SHP77 (cell line): ENCODE measurements around the gene S100A8.
"Not testable (repeated sequence)": the region's sequence is repeated elsewhere in the genome, so short reads cannot be mapped to it uniquely, and the experiment has no call there.

Source experiments
- DNase-seq, 2 experiments: peaks; one replicate each; lab custom pipeline; 2025; lab: John Stamatoyannopoulos, UW

S100A8 gene

DNA sequence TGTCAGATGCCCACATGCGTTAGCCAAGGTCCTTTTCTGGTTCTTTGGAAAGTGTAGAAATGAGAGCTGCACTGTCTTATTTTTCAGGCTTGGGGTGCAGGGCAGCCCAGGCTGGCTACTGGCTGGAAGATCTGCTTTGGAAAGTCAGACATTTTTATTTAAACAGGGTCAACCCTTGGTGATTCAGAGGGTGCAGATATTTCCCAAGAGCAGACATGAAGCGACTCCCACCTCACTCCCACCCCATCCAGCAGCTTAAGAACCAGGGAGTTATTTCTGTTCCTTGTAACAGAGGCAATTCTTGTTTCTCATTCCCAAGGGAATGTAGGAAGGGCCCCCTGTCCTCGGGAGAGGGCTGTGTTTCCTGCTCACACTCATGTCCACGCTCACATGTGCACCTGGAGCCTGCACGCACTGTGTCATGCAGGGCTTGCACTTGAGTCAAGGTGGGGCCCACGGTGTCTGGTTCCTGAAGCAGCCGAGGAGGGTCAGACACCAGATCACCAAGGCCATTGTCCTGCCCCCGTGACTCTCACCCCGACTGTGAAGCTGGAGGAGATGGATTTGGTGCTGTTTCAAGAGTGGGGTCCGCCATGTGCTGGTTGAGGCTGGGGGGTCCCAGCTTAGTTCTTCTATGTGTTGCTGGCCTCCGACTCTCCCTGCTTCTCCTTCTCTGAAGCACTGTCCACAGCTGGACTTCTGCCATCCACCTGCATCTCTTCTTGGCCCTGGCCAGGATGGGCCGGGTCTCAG lies 26.4 kb upstream of the S100A8 start:
- no peak for DNase-seq

DNA sequence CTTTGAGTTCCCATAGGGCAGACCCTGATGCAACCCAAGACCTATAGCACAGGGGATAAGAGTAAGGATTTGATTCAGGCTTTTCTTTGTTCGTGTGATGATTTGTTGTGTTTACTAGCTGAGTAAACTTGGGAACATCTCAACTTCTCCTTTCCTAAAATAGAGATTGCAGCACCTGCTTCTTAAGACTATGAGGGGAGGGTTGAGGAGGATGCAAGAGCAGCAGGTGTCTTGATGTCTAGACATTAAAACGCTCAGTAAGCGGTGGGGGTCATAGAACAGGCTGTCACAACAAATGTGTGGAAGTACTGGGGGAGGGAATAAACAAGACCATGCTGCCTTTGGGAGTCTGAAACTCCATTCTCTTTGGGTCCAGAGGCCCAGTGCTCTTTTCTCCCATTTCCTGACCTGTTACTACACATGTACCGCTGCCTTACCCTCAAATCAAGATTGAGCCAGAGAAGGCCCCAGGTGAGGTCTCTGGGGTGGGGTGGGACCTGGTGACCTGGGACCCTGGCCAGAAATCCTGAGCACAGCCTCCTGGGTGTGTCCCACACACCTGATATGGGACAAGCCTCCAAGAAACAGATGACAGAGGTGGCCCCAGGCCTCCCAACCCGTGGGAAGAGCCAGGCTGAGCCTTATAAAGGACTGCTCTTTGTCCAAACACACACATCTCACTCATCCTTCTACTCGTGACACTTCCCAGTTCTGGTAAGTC lies 25.1 kb upstream of the S100A8 start, which contains the start of gene S100A7A:
Gene S100A7A, plus strand, starts transcription at position 671 of the 721 bp plus-strand sequence. CDS start 1,563 bp downstream, outside the sequence.
- no peak for DNase-seq

DNA sequence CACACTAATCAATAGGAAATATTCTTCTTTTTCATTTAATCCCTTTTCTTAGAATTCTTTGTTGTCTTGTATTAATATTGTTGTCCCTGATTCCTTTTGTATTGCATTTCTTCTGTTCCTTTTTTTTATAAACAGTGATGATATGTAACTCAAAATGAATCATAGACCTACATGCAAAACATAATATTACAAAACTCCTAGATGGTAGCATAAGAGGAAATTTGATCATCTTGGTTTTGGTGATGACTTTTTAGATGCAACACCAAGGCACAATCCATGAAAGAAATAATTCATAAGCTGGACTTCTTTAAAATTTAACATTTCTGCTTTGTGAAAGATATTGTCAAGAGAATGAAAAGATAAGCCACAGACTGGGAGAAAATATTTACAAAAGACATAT lies 23.1 kb upstream of the S100A8 start:
- not testable (repeated sequence) for DNase-seq

DNA sequence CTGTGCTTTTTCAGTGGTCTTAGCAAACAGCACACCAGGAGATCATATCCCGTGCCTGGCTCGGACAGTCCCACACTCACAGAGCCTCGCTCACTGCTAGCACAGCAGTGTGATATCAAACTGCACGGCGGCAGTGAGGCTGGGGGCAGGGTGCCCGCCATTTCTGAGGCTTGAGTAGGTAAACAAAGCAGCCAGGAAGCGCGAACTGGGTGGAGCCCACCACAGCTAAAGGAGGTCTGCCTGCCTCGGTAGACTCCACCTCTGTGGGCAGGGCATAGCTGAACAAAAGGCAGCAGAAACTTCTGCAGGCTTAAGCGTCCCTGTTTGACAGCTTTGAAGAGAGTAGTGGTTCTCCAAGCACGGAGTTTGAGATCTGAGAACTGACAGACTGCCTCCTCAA lies 16.4 kb upstream of the S100A8 start:
- peak in 1 of 2 experiments; percentile 25 for DNase-seq

DNA sequence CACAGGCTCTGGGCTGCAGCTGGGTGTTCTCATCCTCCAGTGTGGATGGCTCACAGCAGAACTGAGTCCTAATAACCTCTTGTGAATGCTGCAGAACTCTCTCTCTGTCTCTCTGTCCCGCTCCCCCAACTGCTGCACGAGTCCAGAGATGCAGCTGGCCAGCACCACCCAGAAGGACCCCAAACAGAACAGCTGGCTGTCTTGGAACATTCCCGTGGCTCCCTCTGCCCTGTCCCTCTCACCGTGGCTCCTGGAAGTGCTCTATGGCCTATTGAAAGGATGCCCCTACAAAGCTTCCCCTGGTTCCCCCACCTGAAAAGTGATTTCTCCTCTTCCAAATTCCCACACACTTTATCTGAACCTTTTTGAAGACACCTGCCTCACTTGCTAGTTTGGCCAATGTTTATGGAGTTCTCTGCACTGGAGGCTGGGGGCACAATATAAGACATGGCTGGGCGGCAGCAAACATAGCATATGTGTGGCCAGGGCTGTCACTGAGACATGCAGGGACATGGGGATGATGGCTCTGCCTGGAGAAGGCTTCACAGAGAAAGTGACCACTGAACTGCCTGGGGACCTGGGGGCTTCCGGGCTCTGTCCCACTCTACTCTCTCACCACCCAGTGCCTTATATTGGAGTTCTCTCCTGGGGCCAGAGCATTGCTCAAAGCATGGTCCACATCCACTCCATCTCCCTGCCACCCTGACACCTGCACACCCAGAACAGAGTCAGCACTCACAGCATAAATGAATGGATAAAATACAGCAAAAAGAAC lies 15.1 kb upstream of the S100A8 start:
- DNase-seq = not testable (repeated sequence)

DNA sequence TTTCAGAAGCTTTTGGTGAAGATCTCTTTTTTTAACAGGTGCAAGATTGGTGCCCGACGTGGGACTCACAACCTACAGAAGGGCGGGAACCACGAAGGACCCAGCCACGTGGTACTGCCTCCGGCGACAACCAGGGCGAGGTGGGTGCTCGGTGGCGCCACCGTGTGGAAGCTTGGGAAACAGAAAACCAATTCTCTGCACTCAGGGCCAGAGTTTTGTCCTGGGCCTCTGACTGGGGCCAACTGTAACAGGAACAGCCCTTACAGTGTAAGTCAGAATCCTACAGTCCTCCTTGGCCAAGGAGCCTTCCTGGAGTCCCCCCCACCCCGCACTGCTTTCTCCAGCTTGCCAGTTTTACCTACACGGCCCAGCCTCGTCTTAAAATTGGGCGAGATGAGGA lies 13.9 kb upstream of the S100A8 start:
- peak; percentile 13 to 24 for DNase-seq

DNA sequence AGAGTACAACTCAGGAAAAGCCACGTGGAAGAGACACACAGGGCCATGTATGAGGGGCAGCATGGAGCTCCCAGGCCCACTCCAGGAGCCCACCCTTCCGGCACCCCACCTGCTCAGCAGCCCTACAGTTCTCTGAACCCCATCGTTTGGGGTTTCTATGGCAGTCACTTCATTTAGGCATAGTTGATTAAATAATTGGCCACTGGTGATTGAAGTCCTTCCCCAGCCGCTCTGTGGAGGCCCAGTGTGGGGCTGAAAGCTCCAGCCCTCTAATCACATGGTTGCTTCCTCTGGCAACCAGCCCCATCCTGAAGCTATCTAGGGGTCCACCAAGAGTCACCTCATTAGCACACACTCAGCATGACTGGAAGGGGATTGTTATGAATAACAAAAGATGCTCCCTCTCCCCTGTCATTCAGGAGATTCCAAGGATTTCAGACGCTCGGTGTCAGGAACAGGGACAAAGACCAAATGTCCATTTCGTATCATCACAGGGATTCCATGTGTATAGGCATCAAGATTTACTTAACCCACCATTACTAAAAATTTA lies 13.3 kb upstream of the S100A8 start:
- no peak for DNase-seq

DNA sequence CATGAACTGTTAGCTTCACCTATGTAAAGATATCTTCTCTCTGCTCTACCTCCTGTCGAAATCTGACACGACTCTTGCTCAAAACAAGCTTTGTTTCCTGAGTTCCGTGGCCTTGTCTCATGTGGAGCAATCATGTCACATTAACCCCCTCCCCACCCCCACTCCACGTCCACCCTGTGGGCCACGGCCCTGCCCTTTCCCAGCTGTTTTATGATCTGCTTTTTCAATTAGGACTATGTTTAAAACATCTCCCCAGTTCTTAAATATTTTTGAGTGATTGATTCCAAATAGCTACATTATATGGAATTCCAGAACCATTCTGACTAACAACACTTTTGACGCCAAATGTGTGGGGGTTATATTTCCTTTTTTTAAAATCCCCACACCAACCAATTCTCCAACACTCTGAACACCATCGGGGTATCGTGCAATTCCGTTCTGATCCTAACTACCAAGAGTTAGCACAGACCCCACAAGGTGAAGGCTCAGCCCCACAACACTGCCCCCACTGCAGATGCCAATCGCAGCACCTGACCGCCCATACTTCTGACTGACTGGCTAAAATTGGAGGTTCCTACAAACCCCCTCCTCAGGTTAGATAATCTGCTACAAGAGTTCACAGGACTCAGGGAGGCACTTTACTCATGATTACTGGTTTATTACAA lies 12.7 kb upstream of the S100A8 start:
- DNase-seq = no peak

DNA sequence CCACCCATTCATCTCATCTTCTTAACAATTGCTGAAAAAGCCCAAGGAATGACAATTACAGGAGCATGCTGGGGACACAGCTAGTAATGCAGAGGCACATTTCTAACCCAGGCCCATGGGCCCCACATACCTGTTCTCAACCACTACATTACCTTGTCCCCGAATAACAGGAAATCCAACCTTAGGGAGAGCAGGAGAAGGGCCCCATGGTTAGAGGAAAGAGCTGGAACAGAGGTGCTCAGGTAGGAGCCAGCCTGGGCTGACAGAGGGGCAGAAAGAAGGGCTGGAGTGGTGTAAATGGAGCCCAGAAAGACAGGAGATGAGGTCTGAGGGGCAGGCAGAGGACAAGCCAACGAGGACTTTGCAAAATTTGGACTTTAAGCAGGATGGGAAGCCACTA lies 11.4 kb upstream of the S100A8 start:
- no peak for DNase-seq

DNA sequence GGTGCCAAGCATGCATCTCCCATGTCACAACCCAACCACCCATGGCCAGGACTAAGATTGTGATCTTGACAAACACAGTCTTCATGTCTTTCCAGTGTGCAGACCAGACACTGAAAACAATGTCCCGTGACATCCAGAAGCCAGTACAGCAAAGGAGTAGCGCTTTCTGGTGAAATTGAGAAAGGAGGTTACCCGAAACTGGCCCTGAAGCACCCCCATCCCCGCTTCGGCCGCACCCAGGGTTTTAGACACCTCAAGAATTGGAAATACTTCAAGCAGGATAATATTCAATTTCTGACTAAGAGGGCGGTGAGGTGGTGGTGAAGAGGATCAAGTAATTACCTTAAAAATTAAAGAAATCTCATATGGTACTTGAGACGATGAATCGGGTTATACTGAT lies 10.6 kb upstream of the S100A8 start:
- DNase-seq = no peak

DNA sequence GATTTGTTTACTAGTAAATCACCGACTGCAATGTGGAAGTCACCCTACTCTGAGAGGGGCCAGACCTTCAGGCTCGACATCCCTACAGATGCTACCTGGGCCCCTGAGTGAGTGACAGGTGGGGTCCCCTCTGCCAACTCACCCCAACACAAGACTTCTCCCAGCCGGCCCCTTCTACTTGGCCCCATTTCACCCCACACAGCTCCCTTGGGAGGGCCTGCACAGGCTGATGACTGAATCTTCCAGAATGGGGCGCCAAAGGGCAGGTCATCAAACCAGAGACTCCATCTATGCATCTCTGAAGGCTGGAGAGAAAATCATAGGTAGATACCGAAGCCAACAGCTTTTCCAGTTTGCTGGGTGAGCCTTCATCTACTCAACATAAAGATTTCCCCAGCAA lies 9.4 kb upstream of the S100A8 start:
- DNase-seq = peak in 1 of 2 experiments; percentile 31

DNA sequence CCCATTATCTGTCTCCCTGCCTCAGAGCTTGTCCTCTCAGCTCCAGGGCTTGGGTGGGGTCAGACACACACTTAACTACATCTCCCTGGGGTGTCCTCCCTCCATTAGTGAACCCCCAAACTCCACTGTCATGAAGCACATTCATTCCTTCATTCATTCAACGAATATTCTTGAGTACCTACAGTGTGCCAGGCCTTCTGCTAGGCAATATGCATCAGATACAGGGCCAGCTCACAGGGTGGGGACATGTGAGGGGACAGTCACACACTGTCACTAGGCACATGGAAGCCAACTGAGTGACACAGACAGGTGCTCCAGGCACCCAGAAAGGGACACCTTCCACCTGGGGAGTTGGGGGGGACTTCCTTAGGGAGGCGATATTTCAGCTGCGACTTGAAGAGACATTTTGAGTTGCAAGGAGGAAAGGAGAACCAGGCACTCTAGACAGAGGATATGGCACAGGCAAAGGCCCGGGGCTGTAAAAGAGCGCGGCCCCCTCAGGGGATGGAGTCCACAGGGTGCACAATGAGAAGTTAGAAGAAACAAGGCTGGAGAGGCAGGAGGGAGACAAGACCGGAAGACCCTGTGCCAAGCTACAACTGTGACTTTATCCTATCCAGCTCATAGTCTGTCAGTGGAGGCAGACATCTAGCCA lies 8.7 kb upstream of the S100A8 start:
- no peak for DNase-seq

DNA sequence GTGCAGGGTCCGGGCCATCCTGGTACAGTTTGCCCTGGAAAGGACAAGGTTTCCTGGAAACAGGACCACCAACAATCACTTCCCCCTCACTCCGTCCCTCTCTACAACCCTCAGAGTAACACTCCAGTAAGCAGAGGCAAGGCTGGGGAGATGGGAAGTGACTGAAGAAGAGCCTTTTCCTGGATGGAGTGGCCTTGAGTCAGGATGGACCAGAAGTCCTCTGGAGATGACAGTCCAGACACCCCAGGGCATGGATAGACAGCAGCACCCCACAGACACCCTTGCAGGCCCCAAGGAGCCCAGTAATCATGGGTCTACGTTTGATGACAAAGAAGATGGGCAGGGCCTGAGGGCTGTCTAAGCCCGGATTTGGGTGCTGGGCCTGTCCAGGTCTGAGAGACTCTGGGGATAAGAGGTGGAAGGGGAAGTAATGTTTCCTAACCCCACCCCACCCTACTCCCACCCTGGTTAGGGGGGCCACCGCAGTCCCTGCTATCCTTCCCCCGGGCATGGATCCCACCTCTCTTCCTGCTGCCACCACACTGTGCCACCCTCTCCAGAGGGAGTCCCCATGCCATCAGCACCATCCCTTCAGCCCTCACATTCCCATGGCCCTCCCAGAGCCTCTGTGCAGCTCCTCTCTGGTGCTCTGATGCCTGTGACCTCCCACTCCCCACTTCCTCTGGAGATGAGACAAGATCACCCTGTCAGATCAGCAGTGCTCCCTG lies 7.2 kb upstream of the S100A8 start:
- no peak for DNase-seq

DNA sequence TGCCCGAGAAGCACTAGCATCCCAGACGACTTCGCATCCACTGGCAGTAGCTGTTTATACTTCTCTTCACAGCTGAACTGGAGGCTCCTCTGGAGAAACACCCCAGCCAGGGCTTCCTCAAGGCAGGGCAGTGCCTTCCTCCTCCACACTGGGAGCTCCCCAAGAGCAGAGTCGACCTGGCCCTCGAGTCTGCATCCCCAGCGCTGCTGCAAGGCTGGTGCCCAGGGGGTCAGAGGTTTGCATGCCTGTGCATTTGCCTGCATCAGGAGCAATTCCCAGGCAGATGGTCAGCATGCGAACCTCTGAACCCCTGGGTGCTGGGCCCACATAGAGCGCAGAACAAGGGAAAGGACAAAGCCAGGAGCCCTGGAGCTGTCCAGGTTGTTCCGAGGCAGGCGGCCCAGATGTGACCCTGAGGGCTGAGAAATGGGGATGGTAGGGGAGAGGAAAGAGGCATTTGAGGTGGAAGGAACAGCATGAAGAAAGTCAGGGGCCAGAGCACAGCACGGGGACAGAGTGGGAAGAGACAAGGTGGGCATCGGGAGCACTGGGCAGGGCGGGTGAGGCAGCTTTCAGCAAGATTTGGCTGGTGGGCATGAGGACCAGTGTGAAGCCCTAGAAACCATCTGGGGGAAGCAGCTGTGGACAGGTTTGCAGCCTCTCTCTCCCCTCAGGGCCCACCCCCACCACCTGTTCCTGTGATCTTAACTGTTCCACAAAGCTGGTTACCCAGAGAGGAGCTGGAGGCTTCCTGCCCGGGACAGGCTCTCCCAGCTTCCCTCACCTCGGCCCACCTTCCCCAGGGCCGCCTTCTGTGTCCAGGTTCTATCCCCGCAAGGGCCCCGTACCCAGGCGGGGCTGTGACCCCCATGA lies 6.4 kb upstream of the S100A8 start:
- DNase-seq = no peak

DNA sequence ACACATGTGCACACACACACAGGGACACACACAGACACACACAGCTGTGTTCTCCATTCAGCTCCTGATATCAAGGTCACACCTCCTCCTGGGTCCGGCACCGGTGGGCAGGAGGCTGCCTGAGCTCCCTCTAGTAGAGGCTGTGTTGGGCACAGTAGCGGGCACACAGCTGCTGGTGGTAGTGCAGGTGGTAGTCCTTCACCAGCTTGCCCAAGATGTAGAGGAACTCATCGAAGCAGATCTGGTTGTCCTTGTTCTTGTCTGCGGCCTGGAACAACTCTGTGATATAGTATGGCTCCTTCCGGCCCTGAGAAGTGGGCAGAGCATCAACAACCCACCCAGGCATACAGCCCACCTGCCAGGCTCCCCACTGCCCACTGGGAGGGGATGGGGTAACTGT lies 5.6 kb upstream of the S100A8 start:
- DNase-seq = no peak

DNA sequence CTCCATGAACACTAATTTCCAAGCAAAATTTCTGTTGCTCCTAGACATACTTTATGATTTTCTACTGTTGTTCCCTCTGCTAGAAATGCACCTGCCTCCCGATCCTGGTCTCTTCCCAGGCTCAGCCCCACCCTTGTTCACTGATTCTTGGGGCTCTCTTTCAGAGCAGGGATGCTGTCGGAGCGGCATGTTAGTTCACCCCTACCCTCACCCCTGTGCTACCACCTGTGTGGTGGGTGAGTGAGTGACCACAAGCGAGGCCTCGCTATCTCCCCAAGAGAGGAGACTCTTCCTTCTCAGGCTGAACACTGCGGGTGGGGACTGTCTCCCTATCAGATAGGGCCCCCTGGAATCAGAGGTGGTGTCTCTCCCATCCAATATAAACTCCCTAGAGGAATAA lies 4.9 kb upstream of the S100A8 start:
- DNase-seq = no peak

DNA sequence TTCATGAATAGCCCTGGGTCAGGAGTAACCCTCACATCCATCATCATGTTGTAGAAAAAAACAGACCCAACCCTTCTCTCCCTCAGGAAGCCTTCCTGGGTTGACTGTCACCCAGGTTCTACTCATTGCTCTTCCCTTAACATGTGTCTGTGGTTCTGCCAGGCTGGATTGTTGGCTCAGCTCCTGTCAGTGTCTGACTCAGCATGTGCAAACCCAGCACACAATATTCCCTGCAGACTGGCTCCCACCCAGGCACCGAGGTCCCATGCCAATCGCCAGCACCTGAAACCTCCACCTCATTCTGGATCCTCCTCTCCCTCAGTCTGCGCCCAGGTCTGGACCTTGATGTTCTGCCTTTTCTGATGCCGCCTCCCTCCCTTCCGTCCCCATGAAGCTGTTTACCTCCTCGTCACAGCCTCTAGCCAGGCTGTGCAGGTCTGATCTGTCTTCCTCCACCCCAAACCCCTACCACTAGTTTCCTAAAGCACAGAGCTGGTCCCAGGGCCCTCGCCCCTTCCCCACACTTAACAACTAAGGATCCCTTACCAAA lies 4.3 kb upstream of the S100A8 start:
- DNase-seq = no peak

DNA sequence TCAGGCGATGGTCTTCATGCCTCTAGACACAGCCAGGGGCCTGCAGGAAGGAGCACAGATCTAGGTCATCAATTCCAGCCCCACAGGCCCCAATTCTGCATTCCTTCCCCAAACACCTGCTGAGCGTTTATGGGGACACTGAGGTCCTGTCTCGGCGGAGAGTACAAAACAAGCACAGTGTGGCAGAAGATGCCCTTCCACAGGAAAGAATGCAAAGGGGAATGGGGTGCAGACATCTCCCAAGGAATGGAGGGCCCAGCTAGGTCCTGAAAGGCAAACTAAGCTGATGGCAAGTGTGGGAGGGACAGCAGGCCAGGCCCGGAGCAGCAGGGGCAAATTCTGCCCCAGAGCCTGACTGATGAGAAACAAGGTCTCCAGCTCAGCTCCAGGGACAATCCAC lies 3.5 kb upstream of the S100A8 start:
- DNase-seq = no peak

DNA sequence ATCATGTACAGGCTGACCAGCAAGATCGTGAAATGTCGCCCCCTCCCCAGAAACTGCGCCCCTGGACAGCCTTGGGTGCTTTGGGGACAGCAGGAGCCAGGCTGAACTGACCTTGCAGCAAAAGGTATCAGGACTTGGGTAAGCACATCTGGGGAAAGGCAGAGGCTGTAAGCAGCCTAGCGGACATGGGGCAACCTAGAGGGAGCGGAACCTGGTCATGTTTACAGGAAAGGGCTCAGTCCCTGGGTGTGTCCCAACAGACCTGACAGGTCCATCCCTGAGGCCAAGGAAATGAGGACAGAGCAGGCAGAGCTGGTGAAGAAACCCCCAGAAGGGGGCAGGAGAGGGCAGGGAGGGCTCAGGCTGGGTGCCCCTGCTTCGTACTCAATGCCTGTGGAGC lies 3.1 kb upstream of the S100A8 start:
- DNase-seq = no peak
